OCI-LY7 (cell line): ENCODE data around the gene MPDZ.

Experiments used
- CTCF ChIP-seq: fragments of 200-600 bp; sonication (generic); conservative IDR thresholded peaks from 2 replicates; pipeline ENCODE4 v1.5.1; 2014; ENCODE audit warnings: mild to moderate bottlenecking, antibody characterized with exemption, low read length, moderate library complexity, mixed read lengths
- EZH2phosphoT487 ChIP-seq: fragments of 200-600 bp; sonication (generic); IDR thresholded peaks from 2 replicates; pipeline ENCODE4 v1.6.1; 2018; ENCODE audit warnings: low read depth, borderline replicate concordance, mild to moderate bottlenecking, mixed run types, antibody characterized with exemption, low read length, moderate library complexity, mixed read lengths

GRCh38 chr9:13083963-13084528 is 195.4 kb downstream of the MPDZ start:
- TF ChIP-seq CTCF (no peak), EZH2phosphoT487 (no peak)
